ENCODE measurements around the gene PITPNM3.
A peak's percentile ranks its signal among the peaks of the same experiment; 100 is the strongest.
"Not testable (repeated sequence)": the region's sequence is repeated elsewhere in the genome, so short reads cannot be mapped to it uniquely, and the experiment has no call there.

The PITPNM3 gene

GRCh38 chr17:6574687-6575595 lies 18.6 kb upstream of the PITPNM3 start:
- DNase-seq (ENCODE audit: low spot score) = peak; percentile 82

- DNase-seq (ENCODE audit: low spot score) = no peak
Measured at GRCh38 chr17:6573982-6574686, 17.8 kb upstream of the PITPNM3 start.

GRCh38 chr17:6573495-6573894 lies 17.1 kb upstream of the PITPNM3 start:
- not testable (repeated sequence) for DNase-seq (ENCODE audit: low spot score)

GRCh38 chr17:6572972-6573370 lies 16.6 kb upstream of the PITPNM3 start:
- no peak for DNase-seq (ENCODE audit: low spot score)

- no peak for DNase-seq (ENCODE audit: low spot score)
Measured at GRCh38 chr17:6571452-6571781, 15.1 kb upstream of the PITPNM3 start.

- DNase-seq (ENCODE audit: low spot score) = no peak
Measured at GRCh38 chr17:6570731-6571451, 14.5 kb upstream of the PITPNM3 start.

- DNase-seq (ENCODE audit: low spot score) = peak; percentile 5
Measured at GRCh38 chr17:6569370-6570285, 13.3 kb upstream of the PITPNM3 start.

- DNase-seq (ENCODE audit: low spot score) = no peak
Measured at GRCh38 chr17:6568184-6568758, 11.9 kb upstream of the PITPNM3 start.

- DNase-seq (ENCODE audit: low spot score) = no peak
Measured at GRCh38 chr17:6567528-6568183, 11.3 kb upstream of the PITPNM3 start.

GRCh38 chr17:6561446-6561845 lies 5.1 kb upstream of the PITPNM3 start:
- DNase-seq (ENCODE audit: low spot score) = no peak

- DNase-seq (ENCODE audit: low spot score) = no peak
Measured at GRCh38 chr17:6560496-6560895, 4.1 kb upstream of the PITPNM3 start.

GRCh38 chr17:6559753-6560215 lies 3.4 kb upstream of the PITPNM3 start:
- no peak for DNase-seq (ENCODE audit: low spot score)

GRCh38 chr17:6558932-6559752 lies 2.8 kb upstream of the PITPNM3 start:
- DNase-seq (ENCODE audit: low spot score) = no peak

- DNase-seq (ENCODE audit: low spot score) = no peak
Measured at GRCh38 chr17:6558276-6558675, 1.9 kb upstream of the PITPNM3 start.

GRCh38 chr17:6557040-6557438 lies 684 bp upstream of the PITPNM3 start:
- no peak for DNase-seq (ENCODE audit: low spot score)

GRCh38 chr17:6555331-6556120 lies 829 bp downstream of the PITPNM3 start:
- peak; percentile 60 for DNase-seq (ENCODE audit: low spot score)

- no peak for DNase-seq (ENCODE audit: low spot score)
Measured at GRCh38 chr17:6554871-6555330, 1.5 kb downstream of the PITPNM3 start.

- DNase-seq (ENCODE audit: low spot score) = no peak
Measured at GRCh38 chr17:6554342-6554741, 2.0 kb downstream of the PITPNM3 start.
